HG03039 (cell line): ENCODE measurements around the gene SPOCK1.
"Not testable (repeated sequence)": the region's sequence is repeated elsewhere in the genome, so short reads cannot be mapped to it uniquely, and the experiment has no call there.

Source experiments
- ATAC-seq: cut with Tn5 transposase; IDR thresholded peaks from one replicate; pipeline ENCODE4 v1.9.1; 2021; ENCODE audit warnings: mild to moderate bottlenecking, moderate library complexity; ENCODE audit not compliant: unreplicated experiment

Gene SPOCK1

GRCh38 chr5:136999787-137000186, 499.3 kb downstream of the SPOCK1 start:
- ATAC-seq, result no peak

GRCh38 chr5:136998854-136999357, 500.2 kb downstream of the SPOCK1 start:
- ATAC-seq, result no peak

GRCh38 chr5:136994154-136994553, 505.0 kb downstream of the SPOCK1 start:
- ATAC-seq, result no peak

GRCh38 chr5:136992796-136993489, 506.2 kb downstream of the SPOCK1 start:
- ATAC-seq, result no peak

GRCh38 chr5:136985785-136986475, 513.2 kb downstream of the SPOCK1 start:
- ATAC-seq, result no peak

GRCh38 chr5:136984772-136985446, 514.2 kb downstream of the SPOCK1 start:
- no peak for ATAC-seq

- ATAC-seq, result no peak
These were observed 517.2 kb downstream of the SPOCK1 start for GRCh38 chr5:136981936-136982335.

- no peak for ATAC-seq
These were observed 520.0 kb downstream of the SPOCK1 start for GRCh38 chr5:136979131-136979530.

- ATAC-seq, result no peak
These were observed 535.6 kb downstream of the SPOCK1 start for GRCh38 chr5:136963504-136963903.

GRCh38 chr5:136957428-136957827, 541.7 kb downstream of the SPOCK1 start:
- ATAC-seq, result no peak

- ATAC-seq, result not testable (repeated sequence)
These were observed 545.0 kb downstream of the SPOCK1 start for GRCh38 chr5:136954142-136954541.

GRCh38 chr5:136953346-136954069, 545.6 kb downstream of the SPOCK1 start:
- not testable (repeated sequence) for ATAC-seq

- ATAC-seq, result no peak
These were observed 571.6 kb downstream of the SPOCK1 start for GRCh38 chr5:136927571-136927970.

- ATAC-seq, result no peak
These were observed 573.1 kb downstream of the SPOCK1 start for GRCh38 chr5:136926073-136926472.
